Testis (tissue), 3 donors: ENCODE measurements around the gene DYNC1I1. TPM values are rescaled to one million over a fixed set of nuclear protein-coding genes. Genes with fewer than 3 reads are reported as not detected.
"Not testable (repeated sequence)": the region's sequence is repeated elsewhere in the genome, so short reads cannot be mapped to it uniquely, and the experiment has no call there.

Experiments
- DNase-seq: peaks from one replicate; pipeline ENCODE4 v3.0.0-alpha.2; 2019
- H3K27ac ChIP-seq, 2 donors: fragments of 200-600 bp; sonication (generic); one replicate each; pipeline ENCODE4 v1.5.1; 2019
- H3K27me3 ChIP-seq: fragments of 200-600 bp; sonication (generic); one replicate; pipeline ENCODE4 v1.5.1; 2019
- H3K36me3 ChIP-seq: fragments of 200-600 bp; sonication (generic); one replicate; pipeline ENCODE4 v1.5.1; 2017; ENCODE audit warnings: low read depth; ENCODE audit errors: missing control alignments
- H3K4me1 ChIP-seq: fragments of 200-600 bp; sonication (generic); one replicate; pipeline ENCODE4 v1.5.1; 2019
- H3K4me3 ChIP-seq, 2 donors: fragments of 200-600 bp; sonication (generic); one replicate each; pipeline ENCODE4 v1.5.1; 2017 to 2019
- H3K9me3 ChIP-seq: fragments of 200-600 bp; sonication (generic); one replicate; pipeline ENCODE4 v1.5.1; 2017
- CTCF ChIP-seq, 3 experiments: fragments of 450-650 bp in 2 of 3; fragments of 200-600 bp in 1 of 3; sonication (generic) in 1 of 3; IDR thresholded peaks; one replicate each; pipeline ENCODE4 v1.5.1; 2016 to 2019; ENCODE audit warnings: antibody characterized with exemption in 3 of 3, mild to moderate bottlenecking in 2 of 3, moderate library complexity in 1 of 3
- POLR2A ChIP-seq: fragments of 450-650 bp; IDR thresholded peaks from one replicate; pipeline ENCODE4 v1.6.1; 2017; ENCODE audit warnings: antibody characterized with exemption, mild to moderate bottlenecking, moderate library complexity
- WGBS, 2 donors: methylation state at CpG; one replicate each; pipeline ENCODE4 v1.1.5; 2018; 5-methylcytosine and 5-hydroxymethylcytosine counted together
- intact Hi-C: fragments of 100-400 bp; cut with DNase I; formaldehyde crosslinking; loops from one replicate; pipeline ENCODE4 v1.15.1; 2023; ENCODE audit warnings: low total_unique reads
- polyA plus RNA-seq: library from polyadenylated mRNA; stranded (reverse); fragments of 350-450 nt; fragmentation: Illumina TruSeq; extraction: RNeasy Lipid Tissue Mini Kit (QIAGEN cat#74804); gene quantifications from one replicate; pipeline ENCODE4 v1.2.3, GENCODE V29; 2014; ENCODE audit warnings: low read depth, low replicate concordance; ENCODE audit not compliant: insufficient read depth
- total RNA-seq, 2 donors: library from RNA; depleted of rRNA; stranded (reverse); fragments of >200 nt; gene quantifications; one replicate each; pipeline ENCODE4 v1.2.3, GENCODE V29; 2016

The DYNC1I1 gene
- total and polyA plus RNA-seq, 3 donors from 2014 or later, result 3.7 to 7.1 (median 5.0) TPM

- 78 to 90% methylated on average over 5 of the region's 5 CpGs for WGBS, 2 donors
- intact Hi-C loops, result no loop called here
- no peak for DNase-seq
Observed at GRCh38 chr7:95927756-95928155, 155.4 kb downstream of the DYNC1I1 start.

DNA sequence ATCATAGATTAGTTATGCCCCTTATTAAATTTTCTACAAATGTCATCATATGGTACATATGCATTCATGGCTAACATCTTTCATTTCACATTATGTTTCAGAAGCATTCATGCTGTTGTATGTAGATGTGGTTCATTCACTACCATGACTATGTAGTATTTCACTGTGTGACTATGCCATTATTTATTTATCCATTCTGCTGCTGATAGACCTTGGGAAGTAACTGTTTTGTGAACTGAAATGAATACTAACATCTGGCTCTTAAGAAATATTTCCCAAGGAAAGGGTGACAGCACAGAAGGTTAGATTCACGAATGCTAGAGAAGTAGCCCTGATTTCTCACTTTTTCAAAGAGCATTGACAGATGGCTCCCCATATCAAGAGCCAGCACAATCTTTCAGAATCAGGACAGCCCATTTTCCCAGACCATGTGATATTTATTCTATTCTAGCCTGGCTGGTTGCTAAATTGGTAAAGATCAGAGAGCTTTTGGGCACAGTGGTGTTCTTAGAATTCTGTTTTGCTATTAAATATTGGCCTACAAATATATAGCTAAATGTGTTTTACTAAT, 157.4 kb downstream of the DYNC1I1 start:
- Histone ChIP-seq H3K4me3 (no peak overlapping the region), H3K4me1 (no peaks in the 10 kb centered on the region), H3K36me3 (no peaks in the 10 kb centered on the region), H3K27me3 (no peaks in the 10 kb centered on the region), H3K9me3 (no peaks in the 10 kb centered on the region), H3K27ac (no peak overlapping the region)
- DNase-seq, result no peak
- intact Hi-C loops, result no loop called here
- WGBS, 2 donors, result 83 to 86% methylated on average over 1 of the region's 1 CpG
- TF ChIP-seq CTCF (IDR thresholded peaks at IDR 0.05), result no peak
- no peak for TF ChIP-seq POLR2A

More at GRCh38 chr7:95927756-95928155, 155.4 kb downstream of the DYNC1I1 start:
- H3K4me1 ChIP-seq, result no peaks in the 10 kb centered on the region
- H3K27me3 ChIP-seq, result no peaks in the 10 kb centered on the region
- H3K9me3 ChIP-seq, result no peaks in the 10 kb centered on the region
- H3K27ac ChIP-seq, result no peak overlapping the region
- TF ChIP-seq POLR2A (no peak), CTCF (IDR thresholded peaks at IDR 0.05) (no peak)
- no peaks in the 10 kb centered on the region for H3K36me3 ChIP-seq
- H3K4me3 ChIP-seq, result no peak overlapping the region

- Histone ChIP-seq H3K27me3 (no peaks in the 10 kb centered on the region), H3K4me3 (no peak overlapping the region), H3K36me3 (no peaks in the 10 kb centered on the region), H3K9me3 (no peaks in the 10 kb centered on the region), H3K27ac (no peak overlapping the region), H3K4me1 (no peaks in the 10 kb centered on the region)
- WGBS, 2 donors, result 83 to 94% methylated on average over 6 of the region's 6 CpGs
- intact Hi-C loops, result no loop called here
- DNase-seq, result no peak
- no peak for TF ChIP-seq POLR2A
- no peak for TF ChIP-seq CTCF (IDR thresholded peaks at IDR 0.05)
Observed at GRCh38 chr7:95931460-95932232, 159.3 kb downstream of the DYNC1I1 start.

- TF ChIP-seq POLR2A (no peak), CTCF (IDR thresholded peaks at IDR 0.05) (no peak)
- 89 to 91% methylated on average over 4 of the region's 4 CpGs for WGBS, 2 donors
- Histone ChIP-seq H3K27me3 (no peaks in the 10 kb centered on the region), H3K4me1 (no peaks in the 10 kb centered on the region), H3K9me3 (no peaks in the 10 kb centered on the region), H3K27ac (no peak overlapping the region), H3K36me3 (no peaks in the 10 kb centered on the region), H3K4me3 (no peak overlapping the region)
- no peak for DNase-seq
- intact Hi-C loops, result no loop called here
Observed at GRCh38 chr7:95933618-95934017, 161.3 kb downstream of the DYNC1I1 start.

DNA sequence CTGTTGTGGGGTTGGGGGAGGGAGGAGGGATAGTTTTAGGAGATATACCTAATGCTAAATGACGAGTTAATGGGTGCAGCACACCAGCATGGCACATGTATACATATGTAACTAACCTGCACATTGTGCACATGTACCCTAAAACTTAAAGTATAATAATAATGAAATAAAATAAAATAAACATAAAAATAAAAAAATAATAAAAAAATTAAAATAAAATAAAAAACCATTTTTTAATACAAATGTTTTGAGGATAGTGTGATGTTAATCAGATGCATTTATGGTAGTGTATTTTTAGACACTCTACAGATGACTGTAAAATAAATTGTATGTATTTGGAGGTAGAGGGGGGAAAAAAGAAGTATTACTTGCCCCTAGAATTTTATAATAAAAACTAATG, 172.5 kb downstream of the DYNC1I1 start:
- H3K9me3 ChIP-seq, H3K4me3 ChIP-seq, H3K27me3 ChIP-seq, H3K27ac ChIP-seq, H3K4me1 ChIP-seq, DNase-seq, intact Hi-C loops, H3K36me3 ChIP-seq: not testable (repeated sequence)
- 86 to 100% methylated on average over 1 of the region's 1 CpG for WGBS, 2 donors
